Stimulated activated CD8-positive, alpha-beta memory T cell treated with anti-CD3 and anti-CD28 coated beads, Interleukin-15, amount 100 ng/mL, for 24 hours (primary cell): ENCODE measurements around the gene FCHSD2.

ENCODE experiments used
- DNase-seq: peaks from one replicate; pipeline ENCODE4 v3.0.0-alpha.2; 2020; ENCODE audit warnings: low read depth

The FCHSD2 gene

DNA sequence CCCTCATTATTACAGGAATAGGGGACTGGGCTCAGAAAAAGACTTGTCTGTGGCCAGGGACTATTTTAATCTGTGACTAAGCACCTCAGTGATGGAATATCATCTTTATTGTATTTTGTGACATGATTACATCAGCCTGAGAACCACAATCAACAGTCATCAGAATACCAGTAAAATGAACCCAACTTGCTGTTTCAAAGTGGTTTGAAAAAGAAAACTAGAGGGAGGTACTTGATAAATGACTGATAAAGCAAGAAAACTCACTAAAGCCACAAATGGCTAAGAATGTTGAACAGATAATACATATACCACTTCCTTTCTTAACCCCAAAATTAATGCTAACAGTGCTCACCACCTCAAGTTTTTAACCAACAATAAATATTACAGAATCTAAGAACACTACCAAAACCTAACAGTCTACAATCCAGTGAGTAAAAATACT, 172.2 kb downstream of the FCHSD2 start:
- DNase-seq: no peak

- no peak for DNase-seq
Measured at GRCh38 chr11:72968390-72968789, 173.7 kb downstream of the FCHSD2 start.

DNA sequence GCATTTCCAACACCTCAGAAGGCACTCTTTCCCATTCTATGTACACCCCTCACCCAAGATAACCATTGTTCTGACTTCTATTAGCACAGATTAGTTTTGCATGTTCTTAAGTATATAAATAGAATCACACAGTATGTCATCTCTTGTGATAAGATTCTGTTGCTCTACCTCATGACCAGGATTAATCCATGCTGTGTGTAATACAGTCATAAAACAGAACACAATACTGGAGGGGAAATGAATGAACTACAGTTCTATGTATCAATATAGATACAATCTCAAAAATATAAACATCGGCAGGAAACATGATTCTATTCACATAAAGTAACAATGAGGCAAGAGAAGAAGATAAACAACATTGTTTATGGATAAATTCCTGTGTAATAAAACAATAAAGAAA, 176.4 kb downstream of the FCHSD2 start:
- no peak for DNase-seq

GRCh38 chr11:72962717-72963116, 179.4 kb downstream of the FCHSD2 start:
- no peak for DNase-seq

- no peak for DNase-seq
Measured at GRCh38 chr11:72962084-72962483, 180.0 kb downstream of the FCHSD2 start.

DNA sequence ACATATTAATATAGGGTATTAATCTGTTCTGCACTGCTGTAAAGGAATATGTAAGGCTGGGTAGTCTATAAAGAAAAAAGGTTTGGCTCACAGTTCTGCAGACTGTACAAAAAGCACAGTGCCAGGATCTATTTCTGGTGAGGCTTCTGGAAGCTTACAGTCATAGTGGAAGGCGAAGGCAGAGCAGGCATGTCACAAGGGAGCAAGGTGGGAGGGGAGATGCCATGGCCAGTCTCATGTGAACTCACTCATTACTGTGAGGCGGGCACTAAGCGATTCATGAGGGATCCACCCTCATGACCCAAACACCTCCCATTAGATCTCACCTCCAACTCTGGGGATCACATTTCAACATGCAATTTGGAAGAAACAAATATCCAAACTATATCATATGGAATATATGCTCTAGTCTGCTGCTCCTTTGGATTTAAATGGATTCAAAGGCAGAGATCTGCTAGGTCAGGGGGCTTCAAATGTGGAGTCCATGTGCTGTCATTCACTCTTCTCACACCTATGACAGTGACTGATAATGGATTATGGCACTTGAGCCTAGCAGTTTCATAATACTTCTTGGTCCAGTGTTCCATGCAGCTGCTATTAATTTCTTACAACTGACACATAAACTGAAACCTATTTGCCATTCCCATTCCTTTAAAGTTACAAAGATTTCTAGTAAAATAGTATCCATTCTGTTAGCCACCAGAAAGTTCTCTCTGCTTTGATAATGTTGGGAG, 182.0 kb downstream of the FCHSD2 start:
- no peak for DNase-seq

DNA sequence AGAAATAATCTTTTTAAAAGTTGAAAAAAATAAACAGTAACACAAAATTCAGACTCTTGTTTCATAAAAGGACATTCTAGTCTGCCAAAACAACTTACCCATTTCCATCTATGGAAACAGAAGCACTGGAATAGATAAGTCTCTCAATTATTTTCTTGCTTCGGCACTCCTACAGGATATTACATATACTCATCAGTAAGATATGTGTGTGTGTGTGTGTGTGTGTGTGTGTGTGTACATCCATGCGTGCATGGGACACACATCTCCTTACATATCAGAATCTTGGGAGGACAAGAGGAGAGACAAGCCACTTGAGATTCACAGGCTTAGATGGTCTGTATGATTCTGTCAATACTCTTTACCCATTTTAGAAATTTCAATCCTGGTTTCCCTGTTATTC, 183.3 kb downstream of the FCHSD2 start:
- DNase-seq: no peak

DNA sequence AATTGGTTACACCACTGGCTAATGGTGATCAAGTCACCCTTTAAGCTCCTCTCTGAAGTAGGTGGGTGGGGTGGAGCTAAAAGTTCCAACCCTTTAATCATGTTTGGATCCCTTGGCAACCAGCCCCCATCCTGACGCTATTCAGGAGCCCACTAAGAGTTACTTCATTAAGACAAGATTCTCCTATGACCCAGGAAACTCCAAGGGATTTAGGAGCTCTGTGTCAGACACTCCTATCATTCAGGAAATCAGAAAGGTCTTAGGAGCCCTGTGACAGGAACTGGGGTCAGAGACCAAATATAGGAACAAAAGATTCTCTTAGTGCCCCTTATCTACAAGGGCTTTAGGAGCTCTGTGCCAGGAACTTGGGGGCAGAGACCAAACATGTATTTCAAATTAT, 186.7 kb downstream of the FCHSD2 start:
- DNase-seq: no peak

DNA sequence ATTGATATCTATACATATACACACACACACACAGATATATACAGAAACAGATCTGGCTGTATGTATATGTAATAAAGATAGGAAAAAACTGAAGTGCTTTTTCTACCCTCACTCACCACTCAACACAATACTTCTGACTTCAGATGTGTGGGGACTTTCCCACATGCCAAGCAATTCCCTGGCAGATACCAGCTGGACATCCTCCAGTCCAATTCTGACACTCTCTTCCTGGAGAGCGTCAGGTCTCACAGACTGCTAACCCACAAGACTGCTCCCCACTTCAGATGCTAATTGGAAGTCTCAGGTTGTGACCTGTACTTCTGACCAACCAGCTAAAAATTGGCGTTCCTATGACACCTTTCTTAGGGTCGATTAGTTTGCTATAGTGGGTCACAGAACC, 187.3 kb downstream of the FCHSD2 start:
- DNase-seq: no peak

DNA sequence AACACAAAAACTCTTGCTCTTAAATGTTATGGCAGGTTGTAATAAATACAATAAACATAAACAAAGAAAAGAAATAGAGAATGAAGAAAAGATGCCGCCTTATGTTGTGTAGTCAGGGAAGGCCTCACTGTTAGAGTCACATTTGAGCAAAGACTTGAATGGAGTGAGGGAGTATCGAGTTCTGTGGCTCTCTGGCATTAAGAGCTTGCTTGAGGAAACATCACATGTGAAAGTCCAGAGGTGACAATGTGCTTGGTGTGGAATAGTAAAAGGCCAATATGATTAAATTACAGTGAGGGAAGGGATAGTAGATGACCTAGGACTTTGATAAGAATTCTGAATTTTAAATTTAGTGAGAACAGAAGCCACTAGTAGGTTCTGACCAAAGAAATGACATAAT, 188.5 kb downstream of the FCHSD2 start:
- no peak for DNase-seq

GRCh38 chr11:72951888-72952287, 190.2 kb downstream of the FCHSD2 start:
- no peak for DNase-seq

GRCh38 chr11:72951193-72951592, 190.9 kb downstream of the FCHSD2 start:
- no peak for DNase-seq

DNA sequence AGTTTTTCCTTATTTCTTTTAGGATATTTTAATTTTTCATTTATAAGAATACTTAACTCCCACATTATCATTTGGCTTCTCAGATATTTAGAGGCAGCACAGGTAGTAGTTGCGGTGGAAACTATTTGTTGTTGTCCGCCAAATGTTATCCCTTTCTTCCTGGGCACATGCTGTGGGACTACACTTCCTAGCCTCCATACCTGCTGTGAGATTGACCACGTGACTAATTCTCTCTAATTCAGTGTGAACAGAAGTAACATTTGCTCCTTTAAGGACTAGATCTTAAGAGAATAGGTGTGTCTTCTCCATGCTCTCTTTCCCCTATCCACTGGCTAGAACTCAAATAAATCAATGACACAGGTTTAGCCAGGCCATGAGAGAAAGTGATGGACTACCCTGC, 191.4 kb downstream of the FCHSD2 start:
- DNase-seq: no peak

DNA sequence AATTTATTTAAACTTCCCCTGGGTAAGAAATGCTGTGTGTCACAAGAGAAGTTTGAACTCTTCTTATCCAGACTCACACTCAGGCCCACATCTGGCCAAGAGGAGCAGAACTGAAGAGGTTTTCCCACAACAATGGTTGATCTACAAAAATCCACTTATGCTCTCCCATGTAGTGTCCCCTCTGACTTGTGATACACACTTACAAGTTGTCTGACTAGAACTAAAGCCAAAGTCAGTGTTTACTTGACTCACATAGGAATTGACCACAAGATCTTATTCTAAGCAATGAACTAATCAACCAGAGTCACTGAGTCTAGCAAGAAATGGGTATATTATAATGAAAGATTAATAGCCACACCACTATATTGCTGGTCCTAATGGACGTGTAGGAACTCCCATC, 194.9 kb downstream of the FCHSD2 start:
- no peak for DNase-seq

DNA sequence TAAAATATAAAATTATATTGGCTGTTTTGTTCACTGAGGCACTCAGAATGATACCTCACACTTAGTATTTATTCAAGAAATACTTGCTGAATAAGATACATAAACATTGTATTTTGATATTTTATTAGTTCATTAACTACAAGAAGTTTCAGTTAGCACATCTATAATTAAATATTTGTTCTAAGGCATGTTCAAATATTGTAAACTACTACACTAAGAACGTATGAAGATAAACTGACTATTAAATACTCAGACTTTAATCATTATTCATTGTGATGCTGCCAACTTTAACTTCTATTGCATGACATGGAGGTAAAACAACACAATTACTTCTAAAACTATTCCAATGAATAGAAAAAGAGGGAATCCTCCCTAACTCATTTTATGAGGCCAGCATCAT, 198.5 kb downstream of the FCHSD2 start:
- DNase-seq: no peak

DNA sequence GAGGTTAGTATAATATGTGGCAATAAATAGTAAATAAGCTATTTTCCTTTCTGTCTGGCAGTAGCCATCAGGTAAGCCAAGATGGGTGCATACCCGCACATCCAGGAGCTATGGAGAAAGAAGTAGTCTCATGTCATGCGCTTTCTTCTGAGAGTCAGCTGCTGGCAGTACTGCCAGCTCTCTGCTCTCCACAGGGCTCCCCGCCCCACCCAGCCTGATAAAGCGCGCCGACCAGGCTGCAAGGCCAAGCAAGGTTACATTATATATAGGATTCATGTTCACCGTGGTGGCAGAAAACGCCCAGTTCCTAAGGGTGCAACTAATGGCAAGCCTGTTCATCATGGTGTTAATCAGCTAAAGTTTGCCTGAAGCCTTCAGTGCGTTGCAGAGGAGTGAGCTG, 201.7 kb downstream of the FCHSD2 start:
- DNase-seq: no peak

DNA sequence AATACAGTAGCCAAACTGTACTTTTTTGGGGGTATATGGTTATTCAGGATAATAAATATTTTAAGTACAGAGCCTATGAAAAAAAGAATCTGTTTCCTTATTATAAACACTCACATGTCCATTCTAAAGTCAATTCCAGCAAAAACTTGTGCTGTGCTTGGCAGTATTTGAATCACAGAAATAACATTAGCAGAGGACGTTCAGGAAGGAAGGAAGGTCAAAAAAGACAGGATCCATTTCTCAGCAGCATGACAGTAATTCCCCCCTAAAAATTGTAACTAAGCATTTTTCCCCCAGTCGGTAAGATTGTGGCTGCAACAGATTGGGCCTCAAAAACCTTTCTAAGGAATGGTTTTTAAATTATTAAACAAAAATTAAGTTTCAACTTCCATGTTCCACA, 203.1 kb downstream of the FCHSD2 start:
- DNase-seq: no peak

DNA sequence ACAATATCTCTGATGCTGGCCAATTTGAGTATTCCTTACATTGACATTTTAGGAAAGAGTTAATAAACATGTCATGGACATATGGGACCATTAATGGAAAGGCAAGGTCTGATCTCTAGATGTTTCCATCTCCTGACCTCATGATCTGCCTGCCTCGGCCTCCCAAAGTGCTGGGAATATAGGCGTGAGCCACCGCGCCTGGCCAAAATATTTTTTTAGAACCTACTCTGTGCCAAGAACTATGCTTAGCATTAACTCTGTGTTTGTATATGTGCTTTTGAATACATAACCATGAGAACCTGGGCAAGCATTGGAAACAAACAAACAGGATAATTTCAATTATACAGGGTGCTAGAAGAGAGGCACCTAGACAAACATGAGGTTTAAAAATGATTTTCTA, 204.7 kb downstream of the FCHSD2 start:
- no peak for DNase-seq

- no peak for DNase-seq
Measured at GRCh38 chr11:72935700-72936099, 206.4 kb downstream of the FCHSD2 start.

DNA sequence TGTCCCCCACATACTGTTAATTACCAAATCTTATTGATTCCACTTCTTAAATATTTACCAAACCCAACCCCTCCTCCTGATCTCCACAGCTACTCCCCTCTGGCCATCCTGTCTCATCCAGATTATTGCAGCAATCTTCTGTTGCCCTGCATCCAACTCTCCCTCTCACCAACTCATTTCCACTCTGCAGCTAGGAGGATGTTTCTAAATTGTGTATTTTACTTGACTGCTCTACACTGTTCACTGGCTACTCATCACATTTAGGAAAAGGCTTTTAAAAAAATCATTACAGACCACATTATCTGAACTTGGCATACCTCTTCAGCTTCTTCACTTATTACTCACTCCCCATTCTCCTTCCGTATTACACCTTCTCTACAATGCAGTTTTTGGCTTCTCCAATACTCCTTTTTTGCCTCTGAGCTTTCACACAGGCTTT, 210.0 kb downstream of the FCHSD2 start:
- no peak for DNase-seq

DNA sequence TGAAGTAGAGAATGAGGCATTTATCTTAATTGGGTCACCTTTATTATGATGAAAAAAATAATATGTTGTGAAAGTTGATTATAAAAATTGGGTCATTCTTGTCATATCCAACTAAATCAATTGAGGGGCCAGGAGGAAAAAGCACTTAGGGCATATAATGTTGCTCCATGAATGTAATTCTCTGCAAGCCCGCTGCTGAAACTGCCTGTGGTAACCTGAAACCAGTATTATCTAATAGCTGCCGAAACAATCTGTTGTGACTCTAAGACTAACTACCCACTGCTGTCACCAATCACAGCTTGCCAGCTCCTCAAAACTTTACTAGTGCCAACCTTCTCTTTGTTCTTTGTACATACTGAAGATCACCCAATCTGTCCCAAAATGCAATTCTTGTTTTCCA, 212.1 kb downstream of the FCHSD2 start:
- no peak for DNase-seq

- no peak for DNase-seq
Measured at GRCh38 chr11:72929256-72929655, 212.9 kb downstream of the FCHSD2 start.

DNA sequence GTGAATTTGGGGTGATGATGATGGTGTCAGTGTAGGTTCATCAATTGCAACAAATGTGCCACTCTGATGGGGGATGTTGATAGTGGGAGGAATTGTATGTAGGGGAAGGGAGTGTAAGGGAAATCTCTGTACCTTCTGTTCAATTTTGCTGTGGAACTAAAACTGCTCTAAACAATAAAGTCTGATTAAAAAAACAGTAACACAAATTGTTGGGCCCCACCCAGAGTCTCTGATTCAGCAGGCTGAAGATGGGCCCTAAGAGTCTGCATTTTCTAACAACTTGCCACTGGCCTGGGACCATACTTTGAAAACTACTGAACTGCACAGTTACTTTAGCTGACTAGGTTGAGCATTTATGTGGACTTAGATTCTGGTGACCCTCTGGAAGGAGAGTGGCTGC, 214.7 kb downstream of the FCHSD2 start:
- DNase-seq: no peak

- DNase-seq: no peak
Measured at GRCh38 chr11:72926076-72926475, 216.0 kb downstream of the FCHSD2 start.
